ENCODE data around the gene DSCAML1.

GRCh38 chr11:117431436-117431835, 365.6 kb downstream of the DSCAML1 start:
- TF ChIP-seq, protein P1, sequence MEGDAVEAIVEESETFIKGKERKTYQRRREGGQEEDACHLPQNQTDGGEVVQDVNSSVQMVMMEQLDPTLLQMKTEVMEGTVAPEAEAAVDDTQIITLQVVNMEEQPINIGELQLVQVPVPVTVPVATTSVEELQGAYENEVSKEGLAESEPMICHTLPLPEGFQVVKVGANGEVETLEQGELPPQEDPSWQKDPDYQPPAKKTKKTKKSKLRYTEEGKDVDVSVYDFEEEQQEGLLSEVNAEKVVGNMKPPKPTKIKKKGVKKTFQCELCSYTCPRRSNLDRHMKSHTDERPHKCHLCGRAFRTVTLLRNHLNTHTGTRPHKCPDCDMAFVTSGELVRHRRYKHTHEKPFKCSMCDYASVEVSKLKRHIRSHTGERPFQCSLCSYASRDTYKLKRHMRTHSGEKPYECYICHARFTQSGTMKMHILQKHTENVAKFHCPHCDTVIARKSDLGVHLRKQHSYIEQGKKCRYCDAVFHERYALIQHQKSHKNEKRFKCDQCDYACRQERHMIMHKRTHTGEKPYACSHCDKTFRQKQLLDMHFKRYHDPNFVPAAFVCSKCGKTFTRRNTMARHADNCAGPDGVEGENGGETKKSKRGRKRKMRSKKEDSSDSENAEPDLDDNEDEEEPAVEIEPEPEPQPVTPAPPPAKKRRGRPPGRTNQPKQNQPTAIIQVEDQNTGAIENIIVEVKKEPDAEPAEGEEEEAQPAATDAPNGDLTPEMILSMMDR (IDR thresholded peaks at IDR 0.05) = no peak
- no peak for TF ChIP-seq POLR2A (IDR thresholded peaks at IDR 0.05)
- TF ChIP-seq EP300 (IDR thresholded peaks at IDR 0.05) = no peak

Measured in tibial nerve (tissue), 4 donors.